HepG2 (cell line): ENCODE measurements around the gene ANTKMT. TPM values are rescaled to one million over a fixed set of nuclear protein-coding genes. Genes with fewer than 3 reads are reported as not detected.

ENCODE experiments used
- ATAC-seq: fragments of 200-7000 bp; cut with Tn5 transposase; 3 replicates; pipeline ENCODE4 v1.9.1; 2020; ENCODE audit warnings: mild to moderate bottlenecking, moderate library complexity
- BruUV-seq: library from RNA; stranded (reverse); fragments of 400-500 nt; replicated peaks from 2 replicates; lab custom pipeline; 2021; lab: Mats Ljungman, UMichigan
- CTCF ChIA-PET: fragments of 300-600 bp; formaldehyde crosslinking; extraction: SDS; loops from one replicate; lab custom pipeline; 2021; ENCODE audit warnings: low total read pairs, inconsistent platforms, low intra/inter-chr PET ratio; lab: Yijun Ruan, JAX
- POLR2A ChIA-PET: fragments of 350-600 bp; sonication (Branson Sonifier 250); formaldehyde crosslinking; loops from one replicate; lab custom pipeline; 2020; ENCODE audit warnings: antibody characterized with exemption, inconsistent platforms; lab: Yijun Ruan, JAX
- DNase-seq: peaks from one replicate; pipeline ENCODE4 v3.0.0-alpha.2; 2015; ENCODE audit warnings: low spot score
- FAIRE-seq: peaks from 3 replicates; lab custom pipeline; 2011; peaks lifted over from hg19 to GRCh38; lab: Jason Lieb, UNC
- H2AFZ ChIP-seq: one replicate; pipeline ENCODE4 v1.6.1; 2011; ENCODE audit warnings: low read length, inconsistent platforms
- H3K27ac ChIP-seq: fragments of 300-600 bp; 3 replicates; pipeline ENCODE4 v1.8.0; 2011; ENCODE audit warnings: mixed run types, mild to moderate bottlenecking, mixed read lengths, low read length, inconsistent platforms; ENCODE audit not compliant: insufficient read depth; ENCODE audit errors: extremely low read length
- H3K27me3 ChIP-seq, 2 experiments: fragments of 200-600 bp in 1 of 2; 2 replicates in 1 of 2; 3 replicates in 1 of 2; pipeline versions ENCODE4 v1.6.0 to v1.8.0; 2011; ENCODE audit warnings: low read length in 2 of 2, mild to moderate bottlenecking in 2 of 2, moderate library complexity in 2 of 2, inconsistent platforms in 1 of 2; ENCODE audit not compliant: insufficient read depth in 2 of 2, control insufficient read depth in 1 of 2
- H3K36me3 ChIP-seq, 2 experiments: fragments of 200-600 bp in 1 of 2; replicated peaks in 1 of 2; 2 replicates in 1 of 2; 3 replicates in 1 of 2; pipeline versions ENCODE4 v1.5.1 to v1.8.0; 2011; ENCODE audit warnings: low read length in 2 of 2, inconsistent platforms in 1 of 2; ENCODE audit not compliant: insufficient read depth in 2 of 2, control insufficient read depth in 1 of 2
- H3K4me1 ChIP-seq: 2 replicates; pipeline ENCODE4 v1.5.1; 2012; ENCODE audit warnings: low read length, inconsistent platforms; ENCODE audit not compliant: insufficient read depth
- H3K4me2 ChIP-seq: 2 replicates; pipeline ENCODE4 v1.6.0; 2011; ENCODE audit warnings: low read depth, low read length, inconsistent platforms
- H3K4me3 ChIP-seq, 3 experiments: fragments of 200-600 bp in 1 of 3; sonication (generic), shearing (Covaris generic) in 1 of 3; replicated peaks in 1 of 3; 2 replicates each; pipeline ENCODE4 v1.5.1; 2011 to 2016; ENCODE audit warnings: low read length in 3 of 3, inconsistent platforms in 2 of 3, low read depth in 2 of 3, mild to moderate bottlenecking in 2 of 3, control low read depth in 1 of 3, mixed read lengths in 1 of 3; ENCODE audit not compliant: insufficient read depth in 1 of 3
- H3K79me2 ChIP-seq: one replicate; pipeline ENCODE4 v1.6.1; 2011; ENCODE audit warnings: low read length, inconsistent platforms; ENCODE audit not compliant: insufficient read depth
- H3K9ac ChIP-seq: 2 replicates; pipeline ENCODE4 v1.6.0; 2011; ENCODE audit warnings: mild to moderate bottlenecking, low read depth, low read length, inconsistent platforms; ENCODE audit not compliant: insufficient read depth
- H3K9me3 ChIP-seq: 2 replicates; pipeline ENCODE4 v1.5.1; 2012; ENCODE audit warnings: mild to moderate bottlenecking, low read length
- H4K20me1 ChIP-seq: 2 replicates; pipeline ENCODE4 v1.6.0; 2011; ENCODE audit warnings: inconsistent platforms, mild to moderate bottlenecking, low read length, moderate library complexity; ENCODE audit not compliant: insufficient read depth
- AGO1 ChIP-seq: fragments of 200-400 bp; formaldehyde crosslinking; IDR thresholded peaks from 2 replicates; pipeline ENCODE4 v1.6.1; 2017; ENCODE audit warnings: mild to moderate bottlenecking, low read depth, low read length, moderate library complexity; ENCODE audit not compliant: poor library complexity, severe bottlenecking
- AGO2 ChIP-seq: fragments of 200-400 bp; formaldehyde crosslinking; optimal IDR thresholded peaks from 2 replicates; pipeline ENCODE3; 2017; ENCODE audit warnings: mild to moderate bottlenecking, low read depth, low read length, moderate library complexity
- ATRX ChIP-seq: sonication (generic); formaldehyde crosslinking; IDR thresholded peaks from 2 replicates; pipeline ENCODE4 v1.4.0; 2020; ENCODE audit warnings: missing genetic modification reagents, borderline replicate concordance
- EZH2 ChIP-seq: conservative IDR thresholded peaks from 2 replicates; pipeline ENCODE4 v1.6.1; 2012; ENCODE audit warnings: mild to moderate bottlenecking, low read depth, low read length, moderate library complexity
- JDP2 ChIP-seq: sonication (generic); formaldehyde crosslinking; IDR thresholded peaks from 2 replicates; pipeline ENCODE4 v1.8.1; 2022; ENCODE audit warnings: missing genetic modification reagents, borderline replicate concordance
- KDM2A ChIP-seq: sonication (generic); formaldehyde crosslinking; IDR thresholded peaks from 2 replicates; pipeline ENCODE4 v1.4.0; 2020; ENCODE audit warnings: low read depth, missing genetic modification reagents, borderline replicate concordance
- NRL ChIP-seq: sonication (generic); formaldehyde crosslinking; IDR thresholded peaks from 2 replicates; pipeline ENCODE4 v1.5.0; 2020; ENCODE audit warnings: missing genetic modification reagents, mild to moderate bottlenecking, moderate library complexity, borderline replicate concordance
- POLR2G ChIP-seq: fragments of 200-400 bp; formaldehyde crosslinking; IDR thresholded peaks from 2 replicates; pipeline ENCODE4 v1.6.1; 2018; ENCODE audit warnings: mild to moderate bottlenecking, low read depth, low read length, moderate library complexity
- TEAD3 ChIP-seq: optimal IDR thresholded peaks from 2 replicates; pipeline ENCODE3; 2016; ENCODE audit warnings: borderline replicate concordance
- ZNF776 ChIP-seq: sonication (generic); formaldehyde crosslinking; IDR thresholded peaks from 2 replicates; pipeline ENCODE4 v1.4.0; 2020; ENCODE audit warnings: mild to moderate bottlenecking, missing genetic modification reagents
- WGBS: methylation state at CpG from one replicate; pipeline ENCODE4 v1.1.6; 2017; ENCODE audit warnings: low lambda C conversion rate; 5-methylcytosine and 5-hydroxymethylcytosine counted together
- in situ Hi-C: cut with HindIII; loops from 2 replicates; pipeline ENCODE4 v1.10.0; 2017; ENCODE audit warnings: low pct_unique_long_range_greater_than_20kb; ENCODE audit not compliant: extremely low pct_ligation_motif_present
- intact Hi-C: fragments of 100-400 bp; cut with micrococcal nuclease; formaldehyde crosslinking; loops from one replicate; pipeline ENCODE4 v1.10.0; 2022; ENCODE audit not compliant: unreplicated experiment
- polyA plus RNA-seq, 8 experiments: library from polyadenylated mRNA; depleted of rRNA in 3 of 8; stranded (reverse) in 7 of 8; unstranded in 1 of 8; fragments of >200 nt; fragmentation: Illumina TruSeq in 4 of 8; extraction: Trizol in 4 of 8; gene quantifications; 2 replicates each; pipeline versions ENCODE4 v1.2.1 to v1.2.3, GENCODE V29; 2011 to 2016; ENCODE audit warnings: low read depth in 4 of 8, missing spikeins in 1 of 8, mixed read lengths in 1 of 8; ENCODE audit not compliant: insufficient read depth in 1 of 8
- total RNA-seq, 5 experiments: library from RNA; depleted of rRNA; stranded (reverse); fragments of >200 nt; fragmentation: Illumina TruSeq; extraction: Trizol; gene quantifications; 2 replicates each; pipeline ENCODE4 v1.2.3, GENCODE V29; 2016; ENCODE audit warnings: low read depth in 1 of 5
- TF ChIP-seq, protein P1 (sequence below): sonication (generic); formaldehyde crosslinking; IDR thresholded peaks from 2 replicates; pipeline ENCODE4 v1.5.0; 2020; ENCODE audit warnings: mild to moderate bottlenecking, missing genetic modification reagents, moderate library complexity

ANTKMT gene
- total and polyA plus RNA-seq, 2 of the 13 experiments (the other 11 are each of a cell fraction or from before 2014, with no cell fraction given): 7.5 to 47.8 TPM

DNA sequence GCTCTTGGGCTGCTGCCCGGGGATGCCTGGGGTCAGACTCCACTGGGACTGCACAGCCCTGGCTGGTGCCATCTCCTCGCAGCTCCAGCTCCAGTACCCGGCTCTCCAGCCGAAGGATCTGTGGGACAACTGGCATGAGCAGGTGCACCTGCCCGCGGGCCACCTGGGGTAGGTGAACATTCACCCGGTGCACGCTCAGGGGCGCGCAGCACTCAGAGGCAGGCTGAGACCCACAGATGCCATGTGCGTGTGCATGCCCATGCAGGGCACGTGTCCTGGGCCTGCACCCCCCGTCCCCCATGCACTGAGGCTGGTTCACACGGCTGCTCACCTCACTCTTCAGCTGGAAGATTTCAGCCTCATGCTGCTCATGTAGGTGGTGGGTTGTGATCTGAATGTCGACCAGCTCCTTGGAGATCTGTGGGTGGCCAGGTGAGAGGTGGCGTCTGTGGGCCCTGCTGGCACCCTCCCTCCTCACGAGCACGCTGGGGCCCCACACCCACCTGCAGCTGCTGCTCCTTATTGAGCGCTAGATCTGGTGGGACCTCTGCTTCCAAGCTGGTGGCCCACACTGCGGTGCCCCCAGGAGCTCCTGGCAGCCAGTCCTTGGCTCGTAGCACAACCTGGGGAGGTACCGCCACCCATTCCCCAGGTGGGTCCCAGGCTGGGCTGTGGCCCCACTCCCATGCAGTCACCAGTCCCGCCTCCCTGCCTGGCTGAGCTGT, 4.7 kb downstream of the ANTKMT start:
- CTCF ChIA-PET: no interaction called here
- WGBS: 81% methylated on average over 3 of the region's 23 CpGs

More for the DNA sequence above, 4.7 kb downstream of the ANTKMT start:
- H3K27ac ChIP-seq: no peak overlapping the region
- H3K4me3 ChIP-seq: no peak overlapping the region
- no peak overlapping the region for H3K4me2 ChIP-seq
- no peaks in the 10 kb centered on the region for H3K9me3 ChIP-seq
- H3K36me3 ChIP-seq: no peaks in the 10 kb centered on the region
- DNase-seq (no peak), ATAC-seq (no peak), FAIRE-seq (no peak)
- no TSS peak for BruUV-seq
- H2AFZ ChIP-seq: no peak overlapping the region
- POLR2A ChIA-PET: interaction anchor here (1.2 to 2.6 kb wide), 3 partner anchors 10 to 35 kb away, joined by 3 to 14 read pairs (median 7); partner anchors contain the start of genes CIAO3 and MSLN
- peaks cover 0 to 3% of the 10 kb centered on the region in 2 experiments; a peak in 1 of 5 replicates for H3K27me3 ChIP-seq
- TF ChIP-seq NRL (0 out of 2 replicates have a peak, but pooled peaks have one; percentile 4), AGO2 (peak; percentile 51), KDM2A (CRISPR knock-in tag) (peak; percentile 45; the same call in 1 of the 2 replicates), JDP2 (CRISPR knock-in tag) (no peak), ZNF776 (CRISPR knock-in tag) (0 out of 2 replicates have a peak, but pooled peaks have one; percentile 0), ATRX (no peak), TEAD3 (CRISPR knock-in tag) (no peak), POLR2G (peak; percentile 6; the same call in 1 of the 2 replicates), EZH2 (no peak), AGO1 (peak; percentile 56)
- TF ChIP-seq, protein P1, sequence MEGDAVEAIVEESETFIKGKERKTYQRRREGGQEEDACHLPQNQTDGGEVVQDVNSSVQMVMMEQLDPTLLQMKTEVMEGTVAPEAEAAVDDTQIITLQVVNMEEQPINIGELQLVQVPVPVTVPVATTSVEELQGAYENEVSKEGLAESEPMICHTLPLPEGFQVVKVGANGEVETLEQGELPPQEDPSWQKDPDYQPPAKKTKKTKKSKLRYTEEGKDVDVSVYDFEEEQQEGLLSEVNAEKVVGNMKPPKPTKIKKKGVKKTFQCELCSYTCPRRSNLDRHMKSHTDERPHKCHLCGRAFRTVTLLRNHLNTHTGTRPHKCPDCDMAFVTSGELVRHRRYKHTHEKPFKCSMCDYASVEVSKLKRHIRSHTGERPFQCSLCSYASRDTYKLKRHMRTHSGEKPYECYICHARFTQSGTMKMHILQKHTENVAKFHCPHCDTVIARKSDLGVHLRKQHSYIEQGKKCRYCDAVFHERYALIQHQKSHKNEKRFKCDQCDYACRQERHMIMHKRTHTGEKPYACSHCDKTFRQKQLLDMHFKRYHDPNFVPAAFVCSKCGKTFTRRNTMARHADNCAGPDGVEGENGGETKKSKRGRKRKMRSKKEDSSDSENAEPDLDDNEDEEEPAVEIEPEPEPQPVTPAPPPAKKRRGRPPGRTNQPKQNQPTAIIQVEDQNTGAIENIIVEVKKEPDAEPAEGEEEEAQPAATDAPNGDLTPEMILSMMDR (CRISPR knock-in tag): no peak
- H3K4me1 ChIP-seq: peaks cover 19% of the 10 kb centered on the region
- H3K9ac ChIP-seq: no peak overlapping the region
- intact Hi-C loops (no loop called here), in situ Hi-C loops (no loop called here)
- no peaks in the 10 kb centered on the region for H4K20me1 ChIP-seq
- no peaks in the 10 kb centered on the region for H3K79me2 ChIP-seq
